HG03442 (cell line): ENCODE results near the gene CMTM7.

Experiments
- ATAC-seq: cut with Tn5 transposase; IDR thresholded peaks from one replicate; pipeline ENCODE4 v1.9.1; 2021; ENCODE audit warnings: mild to moderate bottlenecking, moderate library complexity; ENCODE audit not compliant: unreplicated experiment

Gene CMTM7

DNA sequence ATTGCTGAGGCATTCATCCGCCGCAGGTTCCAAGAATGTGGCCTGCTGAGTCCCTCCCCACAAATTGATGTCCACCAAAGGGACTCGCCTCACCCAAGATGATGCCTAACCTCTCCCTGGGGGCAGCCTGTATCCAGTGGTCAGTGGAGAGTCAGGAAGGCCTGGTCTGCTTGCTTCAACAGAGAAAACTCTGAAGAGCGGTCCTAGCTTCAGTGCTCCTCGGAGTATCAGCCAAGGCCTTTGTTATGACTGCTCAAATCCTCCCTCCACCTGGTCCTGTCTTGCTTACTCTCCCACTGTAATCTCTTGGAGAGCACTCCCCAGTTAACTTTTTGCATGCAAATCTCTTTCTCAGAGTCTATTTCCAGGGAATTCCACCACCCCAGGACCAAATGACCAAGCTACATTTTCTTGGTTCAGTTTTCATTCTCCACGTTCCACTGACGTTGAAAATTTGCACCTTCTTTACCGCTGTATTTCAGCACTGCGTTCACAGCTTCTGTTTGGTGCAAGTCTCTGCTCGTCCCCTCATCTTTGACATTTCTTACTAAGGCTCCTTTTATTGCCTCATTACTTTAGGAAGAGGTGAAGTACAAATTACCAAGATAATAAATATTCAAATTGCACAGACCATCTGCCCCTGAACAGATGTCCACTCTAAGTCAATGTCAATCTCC, 22.3 kb downstream of the CMTM7 start:
- ATAC-seq = no peak

DNA sequence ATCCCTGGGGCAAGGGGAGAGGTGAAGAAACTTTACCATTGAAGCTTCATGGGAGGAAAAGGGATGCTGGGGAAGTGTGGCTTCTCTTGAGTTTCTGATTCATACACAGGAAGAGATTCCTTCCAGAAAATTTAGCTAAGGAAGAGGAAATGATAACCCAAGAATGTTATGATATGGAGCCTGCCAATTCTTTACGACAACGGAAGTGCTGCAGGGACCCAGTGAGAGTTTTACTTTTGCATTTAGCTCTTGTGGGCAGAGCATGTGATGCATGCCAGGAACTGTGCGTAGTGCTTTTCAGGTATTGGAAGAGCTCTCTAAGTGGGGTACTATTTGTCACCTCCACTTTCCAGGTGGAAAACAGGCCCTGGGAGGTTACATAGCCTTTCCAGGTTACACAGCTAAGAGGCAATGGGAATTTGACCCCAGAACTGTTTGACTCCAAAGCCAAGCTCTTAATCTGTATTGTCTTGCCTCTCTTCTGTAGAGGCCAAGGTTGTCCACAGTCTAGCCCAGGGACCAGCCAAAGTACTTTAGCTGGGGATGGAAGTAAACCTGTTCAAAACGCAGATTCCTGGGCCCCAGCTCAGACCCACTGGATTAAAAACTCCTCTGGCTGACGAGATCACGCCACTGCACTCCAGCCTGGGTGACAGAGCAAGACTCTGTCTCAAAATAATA, 23.0 kb downstream of the CMTM7 start:
- no peak for ATAC-seq

DNA sequence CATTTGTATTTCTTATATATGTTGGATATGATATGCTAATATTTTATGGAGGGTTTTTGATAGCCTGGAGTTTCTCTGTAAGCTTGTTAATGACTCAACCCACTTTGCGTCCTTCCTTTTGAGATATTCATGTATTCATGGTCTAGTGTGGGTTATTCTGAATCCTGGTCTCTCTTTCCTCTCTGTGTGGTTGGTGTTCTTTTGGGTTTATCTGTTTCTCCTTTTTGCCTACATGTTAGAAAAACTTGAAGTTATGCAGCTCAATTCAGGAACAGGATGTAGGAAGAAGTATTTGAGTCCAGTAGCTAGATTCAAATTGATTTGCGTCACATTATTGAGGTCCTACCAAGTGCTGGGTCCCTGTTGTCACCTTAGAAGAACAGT, 28.1 kb downstream of the CMTM7 start:
- ATAC-seq = no peak

DNA sequence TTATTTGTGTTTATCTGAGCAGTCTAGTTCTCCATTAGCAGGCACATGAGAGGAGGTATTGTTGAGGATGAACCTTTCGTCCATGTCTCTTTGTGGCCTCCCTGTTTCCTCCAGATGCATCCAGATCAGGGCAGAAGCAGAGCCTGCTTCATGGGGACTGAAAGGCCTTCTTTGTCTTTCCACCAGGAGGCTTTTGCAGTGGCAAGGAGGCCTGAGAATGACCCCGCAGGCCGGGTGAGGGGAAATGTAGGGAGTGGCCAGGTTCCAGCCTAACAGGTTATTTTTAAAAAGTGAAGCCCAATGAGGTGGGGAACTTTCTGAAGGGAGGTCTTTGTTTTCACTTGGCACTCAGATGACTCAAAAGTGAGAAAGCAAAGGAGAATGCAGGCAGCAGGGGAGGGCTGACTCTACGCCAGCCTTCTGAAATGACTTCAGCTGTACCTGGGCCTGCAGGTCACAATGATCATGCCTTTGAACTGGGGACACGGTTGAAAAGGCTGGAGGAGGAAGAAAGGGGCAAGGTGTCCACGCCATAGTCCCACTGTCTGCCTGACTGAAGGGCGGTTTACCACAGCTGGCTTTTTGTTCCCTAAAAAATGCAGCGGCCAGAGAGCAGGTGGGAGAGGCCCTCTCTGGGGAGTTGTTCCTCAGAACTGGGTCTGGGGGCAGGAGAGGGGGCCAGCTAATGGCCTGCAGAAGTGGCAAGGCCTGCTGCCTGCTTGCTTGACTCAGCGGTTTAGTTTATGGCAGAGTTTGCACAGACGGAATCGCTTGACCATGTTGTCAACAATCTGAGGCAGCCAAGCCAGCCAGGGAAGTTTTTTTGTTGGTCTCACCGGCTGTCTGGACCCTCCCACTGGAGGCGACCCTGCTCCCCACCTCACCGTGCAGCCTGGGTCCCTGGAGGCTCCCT, 28.7 kb downstream of the CMTM7 start:
- peak; percentile 88 for ATAC-seq

GRCh38 chr3:32421185-32421584, 29.5 kb downstream of the CMTM7 start:
- ATAC-seq = no peak

GRCh38 chr3:32421991-32422859, 30.6 kb downstream of the CMTM7 start:
- ATAC-seq = no peak

DNA sequence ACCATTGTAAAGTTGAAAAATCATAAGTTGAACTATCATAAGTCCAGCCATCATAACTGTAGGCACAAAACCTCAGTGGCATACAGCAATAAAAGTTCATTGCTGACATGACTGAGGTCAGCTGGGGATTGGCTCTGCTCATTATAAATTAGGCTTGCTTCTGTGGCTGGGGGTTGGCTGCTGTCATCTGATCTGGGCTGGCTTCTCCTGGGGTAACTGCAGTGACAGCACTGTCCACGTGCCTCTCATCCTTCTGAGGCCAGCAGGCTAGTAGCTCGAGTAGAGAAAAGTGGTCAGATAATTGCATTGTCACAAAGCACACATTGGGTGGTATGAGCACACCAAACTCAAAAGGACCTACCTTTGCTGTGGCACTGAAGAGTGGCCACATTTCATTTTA, 31.3 kb downstream of the CMTM7 start:
- ATAC-seq = no peak

- no peak for ATAC-seq
Observed at GRCh38 chr3:32423534-32423933, 31.9 kb downstream of the CMTM7 start.

DNA sequence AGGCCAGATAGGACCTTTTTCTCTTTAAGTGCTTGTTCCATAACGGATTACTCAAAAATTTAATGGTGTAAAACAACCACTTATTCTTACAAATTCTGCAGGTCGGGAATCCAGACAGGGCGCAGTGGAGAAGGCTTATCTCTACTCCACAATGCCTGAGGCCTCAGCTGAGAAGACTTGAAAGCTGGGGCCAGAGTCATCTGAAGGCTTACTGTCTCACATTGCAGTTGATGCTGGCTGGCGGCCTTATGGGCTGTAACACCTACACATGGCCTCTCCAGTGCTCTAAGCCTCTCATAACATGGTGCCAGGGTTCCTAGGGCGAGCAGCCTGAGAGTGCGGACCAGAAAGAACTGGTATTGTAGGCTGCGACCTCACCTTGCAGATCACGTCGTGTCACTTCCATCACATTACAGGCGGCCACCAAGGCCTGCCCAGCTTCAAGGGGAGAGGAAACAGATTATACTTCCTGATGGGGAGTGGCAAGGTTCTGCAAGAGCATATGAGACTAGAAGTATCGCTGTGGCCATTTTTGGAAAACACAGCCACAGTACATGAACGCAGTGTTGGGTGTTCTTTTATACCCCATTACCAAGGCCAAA, 32.4 kb downstream of the CMTM7 start:
- no peak for ATAC-seq

- ATAC-seq = no peak
Observed at GRCh38 chr3:32424581-32425250, 33.1 kb downstream of the CMTM7 start.

DNA sequence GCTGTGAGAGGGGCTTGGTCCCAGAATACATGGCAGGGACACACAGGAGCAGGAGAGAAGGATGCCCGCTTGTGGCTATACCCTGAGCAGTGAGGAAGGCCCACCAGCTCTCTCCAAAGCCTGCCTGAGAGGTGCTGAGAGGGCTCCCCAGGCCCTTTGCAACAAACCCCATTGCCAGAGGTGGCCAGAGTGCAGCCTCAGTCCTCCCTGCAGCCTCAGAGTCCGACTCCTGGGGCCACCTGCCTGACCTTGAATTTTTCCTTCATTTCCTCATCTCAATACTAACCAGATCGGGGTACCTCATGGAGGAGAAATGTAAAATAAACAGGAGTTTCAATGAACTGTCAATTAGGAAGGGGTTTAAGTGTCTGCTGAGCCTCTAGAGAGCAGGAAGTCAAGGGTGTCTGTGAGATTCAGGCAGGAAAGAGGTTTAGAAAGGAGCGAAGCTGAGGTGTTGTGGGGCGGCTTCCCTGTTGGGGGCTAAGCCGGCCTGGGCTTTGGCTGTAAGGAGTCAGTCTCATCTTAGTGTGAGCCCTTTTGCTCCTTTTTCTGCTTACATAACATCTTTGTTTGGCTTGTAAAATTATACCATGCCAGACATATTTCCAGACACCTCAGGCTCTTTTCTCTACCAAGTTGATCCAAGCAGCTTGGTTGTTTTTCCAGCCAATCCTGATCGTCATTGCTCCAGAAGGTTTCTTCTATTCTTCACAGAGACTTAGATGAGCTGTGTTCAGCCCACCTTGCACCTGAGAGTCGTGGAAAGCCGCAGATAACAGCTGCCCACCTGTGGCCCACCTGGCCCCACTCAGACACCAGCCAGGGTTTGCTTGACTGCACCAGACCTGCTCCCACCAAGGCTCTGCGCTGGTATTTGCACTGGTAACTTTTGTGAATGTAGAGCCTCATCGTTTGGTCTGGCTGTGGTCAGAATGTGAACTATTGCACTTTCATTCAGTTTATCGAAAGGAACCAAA, 36.7 kb downstream of the CMTM7 start:
- ATAC-seq = peak; percentile 75

DNA sequence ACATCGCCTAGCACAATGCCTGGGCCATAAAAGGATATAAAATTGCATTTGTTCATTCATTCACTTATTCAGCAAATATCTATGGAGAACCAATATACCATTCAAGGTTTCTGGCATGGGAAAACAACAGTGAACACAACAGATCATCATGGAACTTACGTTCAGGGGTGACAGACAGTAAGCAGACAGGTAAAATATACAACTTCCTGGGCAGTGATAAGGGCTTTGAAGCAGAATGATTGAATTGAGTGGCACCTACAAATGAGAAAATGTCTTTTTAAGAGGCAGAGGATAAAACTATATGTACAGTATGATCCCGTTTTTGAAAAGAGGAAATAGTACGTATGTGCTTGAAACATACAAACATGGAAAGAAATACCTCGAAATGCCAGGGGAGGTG, 39.2 kb downstream of the CMTM7 start:
- no peak for ATAC-seq

- no peak for ATAC-seq
Observed at GRCh38 chr3:32431481-32431880, 39.8 kb downstream of the CMTM7 start.

GRCh38 chr3:32432045-32432710, 40.5 kb downstream of the CMTM7 start:
- ATAC-seq = no peak

DNA sequence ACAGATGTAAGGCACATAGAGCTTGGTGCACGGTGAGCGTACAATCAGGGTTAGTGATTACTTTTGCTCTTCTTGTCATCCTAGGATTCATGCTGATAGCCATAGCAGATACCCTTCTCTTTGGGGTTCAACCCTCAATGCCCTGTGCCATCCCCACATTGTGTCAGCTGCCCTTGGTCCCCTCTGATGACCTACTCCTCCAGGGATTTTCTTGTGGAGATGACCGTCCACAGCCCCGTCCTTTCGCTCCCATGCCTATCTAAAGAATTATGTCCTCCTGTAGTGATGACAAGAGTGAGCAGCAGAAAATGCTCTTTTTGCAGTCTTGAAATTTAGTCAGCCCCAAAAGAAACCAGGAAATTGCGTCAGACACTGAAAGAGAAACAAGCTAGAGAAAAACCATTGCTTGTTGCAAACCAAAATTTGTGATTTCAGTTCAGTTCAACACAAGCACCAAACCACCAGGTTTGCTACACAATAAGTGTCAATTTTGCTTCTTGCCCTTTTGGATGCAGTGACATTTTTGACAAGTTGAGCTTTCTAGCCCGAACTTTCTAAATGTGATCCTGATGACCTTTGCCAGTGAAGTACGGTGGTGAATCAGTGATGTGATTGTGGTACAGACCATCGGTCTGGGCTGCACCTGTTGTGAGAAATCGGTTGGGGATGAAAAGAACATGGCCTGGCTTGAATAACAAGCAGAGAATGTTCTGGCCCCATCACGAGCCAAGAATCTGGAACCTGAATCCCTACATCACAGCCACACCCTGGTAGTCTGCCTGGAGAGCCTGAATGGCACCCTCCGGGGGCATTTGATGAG, 41.3 kb downstream of the CMTM7 start:
- ATAC-seq = peak; percentile 31

- no peak for ATAC-seq
Observed at GRCh38 chr3:32434206-32434605, 42.6 kb downstream of the CMTM7 start.
